ENCODE results near the gene MROH7. TPM values are rescaled to one million over a fixed set of nuclear protein-coding genes. Genes with fewer than 3 reads are reported as not detected.

Gene MROH7
- total and polyA plus RNA-seq, 2 experiments from 2014 or later: 0.24 to 0.87 TPM

GRCh38 chr1:54708385-54708784 is 66.8 kb downstream of the MROH7 start:
- H3K9me3 ChIP-seq (ENCODE audit: low read depth): no peaks in the 10 kb centered on the region
- no peak overlapping the region for H3K4me2 ChIP-seq
- no peak overlapping the region for H3K4me3 ChIP-seq
- no peak for TF ChIP-seq EZH2phosphoT487 (IDR thresholded peaks at IDR 0.05; ENCODE audit: low read depth, severe bottlenecking, unreplicated experiment)
- no peak for TF ChIP-seq EZH2 (IDR thresholded peaks at IDR 0.05; ENCODE audit: borderline replicate concordance)
- no peak for TF ChIP-seq CTCF (IDR thresholded peaks at IDR 0.05; ENCODE audit: poor library complexity)
- no peaks in the 10 kb centered on the region for H3K9me2 ChIP-seq (replicated peaks; ENCODE audit: insufficient read depth)
- peaks cover 4% of the 10 kb centered on the region for H3K27me3 ChIP-seq
- H3K4me1 ChIP-seq (ENCODE audit: insufficient read depth): no peaks in the 10 kb centered on the region
- no peak overlapping the region for H2AFZ ChIP-seq
- H3K27ac ChIP-seq: no peak overlapping the region
- DNase-seq (ENCODE audit: low spot score): no peak
- H3K36me3 ChIP-seq (replicated peaks; ENCODE audit: insufficient read depth, low read depth): no peaks in the 10 kb centered on the region
- H3K79me2 ChIP-seq: no peaks in the 10 kb centered on the region
- H4K20me1 ChIP-seq (ENCODE audit: insufficient read depth, poor library complexity, severe bottlenecking): no peaks in the 10 kb centered on the region

- Histone ChIP-seq H3K79me2 (no peaks in the 10 kb centered on the region), H3K36me3 (replicated peaks; ENCODE audit: insufficient read depth, low read depth) (no peaks in the 10 kb centered on the region), H3K27ac (no peak overlapping the region), H3K9me3 (ENCODE audit: low read depth) (no peaks in the 10 kb centered on the region), H3K27me3 (peaks cover 4% of the 10 kb centered on the region), H3K9me2 (replicated peaks; ENCODE audit: insufficient read depth) (no peaks in the 10 kb centered on the region), H2AFZ (no peak overlapping the region), H3K4me2 (no peak overlapping the region), H3K4me3 (no peak overlapping the region), H3K4me1 (ENCODE audit: insufficient read depth) (no peaks in the 10 kb centered on the region), H4K20me1 (ENCODE audit: insufficient read depth, poor library complexity, severe bottlenecking) (no peaks in the 10 kb centered on the region)
- DNase-seq (ENCODE audit: low spot score): no peak
- WGBS (ENCODE audit: low lambda C conversion rate, missing lambda C conversion rate): 76% methylated on average over 8 of the region's 8 CpGs
- TF ChIP-seq EZH2 (IDR thresholded peaks at IDR 0.05; ENCODE audit: borderline replicate concordance): no peak
- no peak for TF ChIP-seq CTCF (IDR thresholded peaks at IDR 0.05; ENCODE audit: poor library complexity)
- no peak for TF ChIP-seq EZH2phosphoT487 (IDR thresholded peaks at IDR 0.05; ENCODE audit: low read depth, severe bottlenecking, unreplicated experiment)
These were observed 68.1 kb downstream of the MROH7 start for GRCh38 chr1:54709547-54710292.

GRCh38 chr1:54710434-54710833 is 68.8 kb downstream of the MROH7 start:
- Histone ChIP-seq H3K4me1 (ENCODE audit: insufficient read depth) (no peaks in the 10 kb centered on the region), H3K36me3 (replicated peaks; ENCODE audit: insufficient read depth, low read depth) (no peaks in the 10 kb centered on the region), H3K4me3 (no peak overlapping the region), H3K4me2 (no peak overlapping the region), H2AFZ (no peak overlapping the region), H3K27me3 (peaks cover 4% of the 10 kb centered on the region), H4K20me1 (ENCODE audit: insufficient read depth, poor library complexity, severe bottlenecking) (no peaks in the 10 kb centered on the region), H3K9me3 (ENCODE audit: low read depth) (no peaks in the 10 kb centered on the region), H3K9me2 (replicated peaks; ENCODE audit: insufficient read depth) (no peaks in the 10 kb centered on the region), H3K79me2 (no peaks in the 10 kb centered on the region), H3K27ac (no peak overlapping the region)
- no peak for DNase-seq (ENCODE audit: low spot score)
- WGBS (ENCODE audit: low lambda C conversion rate, missing lambda C conversion rate): 84% methylated on average over 3 of the region's 3 CpGs
- no peak for TF ChIP-seq EZH2 (IDR thresholded peaks at IDR 0.05; ENCODE audit: borderline replicate concordance)
- no peak for TF ChIP-seq CTCF (IDR thresholded peaks at IDR 0.05; ENCODE audit: poor library complexity)
- TF ChIP-seq EZH2phosphoT487 (IDR thresholded peaks at IDR 0.05; ENCODE audit: low read depth, severe bottlenecking, unreplicated experiment): no peak
